ENCODE measurements around the gene MIEN1. TPM values are rescaled to one million over a fixed set of nuclear protein-coding genes. Genes with fewer than 3 reads are reported as not detected.
A peak's percentile ranks its signal among the peaks of the same experiment; 100 is the strongest.

MIEN1 gene
- total and polyA plus RNA-seq, 2 of the 13 experiments (the other 11 are each of a cell fraction or from before 2014, with no cell fraction given): 40.6 to 56.6 TPM

- BruUV-seq (replicated peaks): TSS peak; percentile 96
- H3K9ac ChIP-seq (ENCODE audit: insufficient read depth, low read depth, low read length): peak within 1 kb of the TSS; percentile 83
- peaks cover 0 to 2% of the 10 kb centered on the region in 2 experiments; a peak in 2 of 5 replicates for H3K36me3 ChIP-seq (replicated peaks in 1 of 2; ENCODE audit: control insufficient read depth in 1 of 2, insufficient read depth in 2 of 2, low read length in 2 of 2)
- peak within 1 kb of the TSS; percentile 17 for H2AFZ ChIP-seq (ENCODE audit: low read length)
- peak; percentile 95 for DNase-seq (ENCODE audit: low spot score)
- H3K4me1 ChIP-seq (ENCODE audit: insufficient read depth, low read length): peaks cover 29% of the 10 kb centered on the region
- H3K27me3 ChIP-seq (ENCODE audit: control insufficient read depth in 1 of 2, insufficient read depth in 2 of 2, low read length in 2 of 2): no peaks in the 10 kb centered on the region; a peak in 1 of 5 replicates
- FAIRE-seq: peak; percentile 71
- under 1% methylated on average over 30 of the region's 45 CpGs for WGBS (ENCODE audit: low lambda C conversion rate)
- H3K27ac ChIP-seq (ENCODE audit: extremely low read length, insufficient read depth, low read length): peak within 1 kb of the TSS; percentile 88
- peak within 1 kb of the TSS; percentile 94 for H3K4me2 ChIP-seq (ENCODE audit: low read depth, low read length)
- H3K79me2 ChIP-seq (ENCODE audit: insufficient read depth, low read length): no peaks in the 10 kb centered on the region
- H4K20me1 ChIP-seq (ENCODE audit: insufficient read depth, low read length): no peaks in the 10 kb centered on the region
- no peaks in the 10 kb centered on the region for H3K9me3 ChIP-seq (ENCODE audit: low read length)
- ChIA-PET CTCF (ENCODE audit: low intra/inter-chr PET ratio, low total read pairs) (interaction anchor here (0.6 kb wide), 1 partner anchor 33 kb away, joined by 4 read pairs; no protein-coding TSS in a partner anchor), POLR2A (interaction anchor here (0.9 to 4.9 kb wide), 17 partner anchors 8 to 488 kb away, joined by 3 to 118 read pairs (median 7); partner anchors contain the start of genes CDK12, ERBB2, MIEN1 and PNMT)
- in situ Hi-C loops (cut with HindIII; ENCODE audit: extremely low pct_ligation_motif_present, low pct_unique_long_range_greater_than_20kb): no loop called here
- intact Hi-C loops (cut with micrococcal nuclease; ENCODE audit: unreplicated experiment): loop anchor here (1.0 kb wide), 1 partner anchor 7 kb away; no protein-coding TSS in a partner anchor
- peak within 1 kb of the TSS; percentile 72 to 76 (median 74) for H3K4me3 ChIP-seq (replicated peaks in 1 of 3; ENCODE audit: insufficient read depth in 1 of 3, low read depth in 2 of 3, low read length in 3 of 3)
- peak; percentile 95 for ATAC-seq
- TF ChIP-seq ZNF543 (CRISPR knock-in tag; IDR thresholded peaks at IDR 0.05): peak; percentile 73; the same call in 1 of the 2 replicates
- no peak; the same call in 1 of the 2 replicates for TF ChIP-seq MTA1 (CRISPR knock-in tag; IDR thresholded peaks at IDR 0.05; ENCODE audit: borderline replicate concordance)
- TF ChIP-seq TFAP4 (IDR thresholded peaks at IDR 0.05; ENCODE audit: borderline replicate concordance, low read depth): no peak
- peak; percentile 48 for TF ChIP-seq FOXA3 (CRISPR knock-in tag; IDR thresholded peaks at IDR 0.05)
- TF ChIP-seq JUN (CRISPR knock-in tag; IDR thresholded peaks at IDR 0.05): no peak
- TF ChIP-seq ATF3 (CRISPR knock-in tag; IDR thresholded peaks at IDR 0.05): 0 out of 2 replicates have a peak, but pooled peaks have one; percentile 7
- TF ChIP-seq SMAD3 (CRISPR knock-in tag; IDR thresholded peaks at IDR 0.05): 0 out of 2 replicates have a peak, but pooled peaks have one; percentile 65
- 0 out of 2 replicates have a peak, but pooled peaks have one; percentile 20 for TF ChIP-seq PBX2 (CRISPR knock-in tag; IDR thresholded peaks at IDR 0.05)
- 0 out of 2 replicates have a peak, but pooled peaks have one; percentile 25 for TF ChIP-seq ZFP90 (CRISPR knock-in tag; IDR thresholded peaks at IDR 0.05; ENCODE audit: borderline replicate concordance)
- no peak; the same call in 1 of the 2 replicates for TF ChIP-seq NFIC (IDR thresholded peaks at IDR 0.05; ENCODE audit: low read length)
- TF ChIP-seq SPEN (CRISPR knock-in tag; IDR thresholded peaks at IDR 0.05; ENCODE audit: low read depth): peak; percentile 61
- TF ChIP-seq ELK4 (CRISPR knock-in tag; IDR thresholded peaks at IDR 0.05; ENCODE audit: borderline replicate concordance): no peak
- peak; percentile 76; the same call in 1 of the 2 replicates for TF ChIP-seq IRF1 (CRISPR knock-in tag; IDR thresholded peaks at IDR 0.05; ENCODE audit: low read depth)
Observed at GRCh38 chr17:39687546-39688474, 42.5 kb downstream of the MIEN1 start, which contains the start of gene PGAP3. PGAP3 (minus strand) TSS chr17:39688057; CDS start chr17:39688014, 43 bp downstream.

All from HepG2 (cell line).